ENCODE data around the gene RANBP9.

GRCh38 chr6:13586603-13587542 lies 124.8 kb downstream of the RANBP9 start:
- no peak for TF ChIP-seq EZH2phosphoT487 (IDR thresholded peaks at IDR 0.05; ENCODE audit: borderline replicate concordance, low read length)
- TF ChIP-seq, protein P1, sequence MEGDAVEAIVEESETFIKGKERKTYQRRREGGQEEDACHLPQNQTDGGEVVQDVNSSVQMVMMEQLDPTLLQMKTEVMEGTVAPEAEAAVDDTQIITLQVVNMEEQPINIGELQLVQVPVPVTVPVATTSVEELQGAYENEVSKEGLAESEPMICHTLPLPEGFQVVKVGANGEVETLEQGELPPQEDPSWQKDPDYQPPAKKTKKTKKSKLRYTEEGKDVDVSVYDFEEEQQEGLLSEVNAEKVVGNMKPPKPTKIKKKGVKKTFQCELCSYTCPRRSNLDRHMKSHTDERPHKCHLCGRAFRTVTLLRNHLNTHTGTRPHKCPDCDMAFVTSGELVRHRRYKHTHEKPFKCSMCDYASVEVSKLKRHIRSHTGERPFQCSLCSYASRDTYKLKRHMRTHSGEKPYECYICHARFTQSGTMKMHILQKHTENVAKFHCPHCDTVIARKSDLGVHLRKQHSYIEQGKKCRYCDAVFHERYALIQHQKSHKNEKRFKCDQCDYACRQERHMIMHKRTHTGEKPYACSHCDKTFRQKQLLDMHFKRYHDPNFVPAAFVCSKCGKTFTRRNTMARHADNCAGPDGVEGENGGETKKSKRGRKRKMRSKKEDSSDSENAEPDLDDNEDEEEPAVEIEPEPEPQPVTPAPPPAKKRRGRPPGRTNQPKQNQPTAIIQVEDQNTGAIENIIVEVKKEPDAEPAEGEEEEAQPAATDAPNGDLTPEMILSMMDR (IDR thresholded peaks at IDR 0.05; ENCODE audit: low read depth, low read length, poor library complexity, severe bottlenecking), result no peak

Data from DOHH2 (cell line).